Mesendoderm (in vitro differentiated cells): ENCODE results near the gene ARHGAP6.

Experiments
- DNase-seq: peaks from one replicate; pipeline ENCODE4 v3.0.0; 2013
- H2AK5ac ChIP-seq: 2 replicates; pipeline ENCODE4 v1.6.1; 2013; ENCODE audit warnings: low read length, inconsistent platforms
- H2BK120ac ChIP-seq: 2 replicates; pipeline ENCODE4 v1.6.1; 2013; ENCODE audit warnings: low read depth, mild to moderate bottlenecking, low read length, moderate library complexity, mixed read lengths
- H2BK15ac ChIP-seq: replicated peaks from 2 replicates; pipeline ENCODE4 v1.6.1; 2013; ENCODE audit warnings: low read depth, mild to moderate bottlenecking, moderate library complexity
- H2BK5ac ChIP-seq: 2 replicates; pipeline ENCODE4 v1.6.1; 2013; ENCODE audit warnings: low read length, inconsistent platforms
- H3K18ac ChIP-seq: 2 replicates; pipeline ENCODE4 v1.6.1; 2013; ENCODE audit warnings: mild to moderate bottlenecking, low read length, mixed read lengths
- H3K23ac ChIP-seq: one replicate; pipeline ENCODE4 v1.6.1; 2013; ENCODE audit warnings: low read length
- H3K27ac ChIP-seq: 2 replicates; pipeline ENCODE4 v1.5.1; 2013; ENCODE audit warnings: low read depth, mild to moderate bottlenecking, inconsistent platforms, low read length, moderate library complexity
- H3K27me3 ChIP-seq: 2 replicates; pipeline ENCODE4 v1.6.1; 2013; ENCODE audit warnings: low read length, control low read depth, mild to moderate bottlenecking, inconsistent platforms; ENCODE audit not compliant: insufficient read depth, poor library complexity
- H3K36me3 ChIP-seq: 2 replicates; pipeline ENCODE4 v1.6.1; 2013; ENCODE audit warnings: low read length, inconsistent platforms; ENCODE audit not compliant: control insufficient read depth, insufficient read depth
- H3K4ac ChIP-seq: one replicate; pipeline ENCODE4 v1.6.1; 2013; ENCODE audit warnings: low read depth, mild to moderate bottlenecking, low read length, moderate library complexity
- H3K4me1 ChIP-seq: 2 replicates; pipeline ENCODE4 v1.6.1; 2013; ENCODE audit warnings: low read depth, low read length, inconsistent platforms; ENCODE audit not compliant: control insufficient read depth
- H3K4me2 ChIP-seq: 2 replicates; pipeline ENCODE4 v1.6.1; 2013; ENCODE audit warnings: low read length
- H3K4me3 ChIP-seq: 2 replicates; pipeline ENCODE4 v1.5.1; 2013; ENCODE audit warnings: mild to moderate bottlenecking, low read length
- H3K56ac ChIP-seq: one replicate; pipeline ENCODE4 v1.6.1; 2013; ENCODE audit warnings: low read length
- H3K79me1 ChIP-seq: 2 replicates; pipeline ENCODE4 v1.6.1; 2013; ENCODE audit warnings: low read length, inconsistent platforms
- H3K79me2 ChIP-seq: 2 replicates; pipeline ENCODE4 v1.6.1; 2013; ENCODE audit warnings: mild to moderate bottlenecking, low read length; ENCODE audit not compliant: control insufficient read depth, insufficient read depth
- H3K9ac ChIP-seq: 2 replicates; pipeline ENCODE4 v1.6.1; 2013; ENCODE audit warnings: low read length, inconsistent platforms
- H4K5ac ChIP-seq: one replicate; pipeline ENCODE4 v1.6.1; 2013; ENCODE audit warnings: low read length
- H4K8ac ChIP-seq: one replicate; pipeline ENCODE4 v1.6.1; 2013; ENCODE audit warnings: low read depth, mild to moderate bottlenecking, control low read depth, low read length, moderate library complexity
- WGBS: extraction: QIAGEN DNeasy Blood & Tissue Kit; methylation state at CpG from one replicate; pipeline ENCODE4 v1.1.7; 2013; ENCODE audit warnings: low lambda C conversion rate, missing lambda C conversion rate; ENCODE audit not compliant: insufficient coverage; ENCODE audit errors: extremely low coverage; 5-methylcytosine and 5-hydroxymethylcytosine counted together

The ARHGAP6 gene

DNA sequence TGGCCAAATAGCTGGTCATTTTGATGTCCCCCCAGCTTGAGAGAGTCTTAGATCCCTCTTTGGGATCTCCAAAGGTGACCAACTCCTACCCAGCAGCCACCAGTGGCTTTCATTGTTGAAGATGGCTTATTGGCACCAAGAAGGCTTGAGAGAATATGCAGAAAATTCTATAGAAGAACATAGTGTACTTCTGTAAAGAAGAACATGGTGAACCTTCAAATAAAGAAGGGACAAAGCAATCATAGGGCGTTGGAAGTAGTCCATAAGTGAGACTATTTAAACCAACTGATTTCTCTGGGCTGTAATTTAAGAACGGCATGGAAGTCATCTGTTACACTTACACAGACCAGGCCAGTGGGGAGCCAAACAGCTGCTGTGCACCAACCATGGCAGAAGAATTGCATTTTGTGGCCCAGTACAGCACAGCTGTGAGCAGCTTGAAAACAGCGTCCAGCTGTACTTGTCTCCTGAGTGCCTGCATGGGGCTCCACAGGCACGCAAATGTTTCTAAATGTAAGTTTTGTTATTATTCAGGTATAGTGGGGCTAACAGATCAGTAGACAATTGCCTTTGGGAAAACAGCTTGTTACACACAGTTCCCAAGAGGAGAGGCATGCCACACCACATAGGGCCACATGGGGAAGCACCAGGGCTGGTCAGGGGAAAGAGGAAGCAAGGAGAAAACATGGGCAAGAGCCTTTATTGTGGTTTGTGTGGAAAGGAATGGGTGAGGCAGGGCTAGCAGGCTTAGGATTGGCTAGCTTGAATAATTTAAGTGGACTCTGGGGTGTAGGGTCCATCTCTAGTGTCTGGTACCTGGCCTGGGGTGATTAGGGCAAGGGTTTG is 125.0 kb downstream of the ARHGAP6 start:
- H3K4me1 ChIP-seq = no peaks in the 10 kb centered on the region
- DNase-seq = no peak
- H3K79me1 ChIP-seq = no peaks in the 10 kb centered on the region
- H3K4me2 ChIP-seq = no peak overlapping the region
- no peaks in the 10 kb centered on the region for H3K27me3 ChIP-seq
- H3K4me3 ChIP-seq = no peak overlapping the region
- H2BK5ac ChIP-seq = no peak overlapping the region
- H3K9ac ChIP-seq = no peak overlapping the region
- H4K5ac ChIP-seq = no peak overlapping the region
- H3K4ac ChIP-seq = no peak overlapping the region
- no peak overlapping the region for H2BK15ac ChIP-seq
- no peak overlapping the region for H3K56ac ChIP-seq
- no peak overlapping the region for H4K8ac ChIP-seq
- no peak overlapping the region for H2BK120ac ChIP-seq
- H3K18ac ChIP-seq = no peak overlapping the region
- H3K36me3 ChIP-seq = no peaks in the 10 kb centered on the region
- H2AK5ac ChIP-seq = no peak overlapping the region
- WGBS = no CpG with 5 or more reads among the region's 4 CpGs
- no peak overlapping the region for H3K23ac ChIP-seq
- no peaks in the 10 kb centered on the region for H3K79me2 ChIP-seq
- no peak overlapping the region for H3K27ac ChIP-seq

- Histone ChIP-seq H3K9ac (no peak overlapping the region), H3K23ac (no peak overlapping the region), H3K4me2 (no peak overlapping the region), H3K27me3 (no peaks in the 10 kb centered on the region), H3K56ac (no peak overlapping the region), H2BK5ac (no peak overlapping the region), H3K4ac (no peak overlapping the region), H2AK5ac (no peak overlapping the region), H3K18ac (no peak overlapping the region), H3K79me1 (no peaks in the 10 kb centered on the region), H4K8ac (no peak overlapping the region), H4K5ac (no peak overlapping the region), H3K36me3 (no peaks in the 10 kb centered on the region), H3K4me3 (no peak overlapping the region), H3K4me1 (no peaks in the 10 kb centered on the region), H2BK120ac (no peak overlapping the region), H3K27ac (no peak overlapping the region), H3K79me2 (no peaks in the 10 kb centered on the region), H2BK15ac (no peak overlapping the region)
- DNase-seq = no peak
- no CpG with 5 or more reads among the region's 5 CpGs for WGBS
Observed at GRCh38 chrX:11537141-11537540, 128.6 kb downstream of the ARHGAP6 start.

DNA sequence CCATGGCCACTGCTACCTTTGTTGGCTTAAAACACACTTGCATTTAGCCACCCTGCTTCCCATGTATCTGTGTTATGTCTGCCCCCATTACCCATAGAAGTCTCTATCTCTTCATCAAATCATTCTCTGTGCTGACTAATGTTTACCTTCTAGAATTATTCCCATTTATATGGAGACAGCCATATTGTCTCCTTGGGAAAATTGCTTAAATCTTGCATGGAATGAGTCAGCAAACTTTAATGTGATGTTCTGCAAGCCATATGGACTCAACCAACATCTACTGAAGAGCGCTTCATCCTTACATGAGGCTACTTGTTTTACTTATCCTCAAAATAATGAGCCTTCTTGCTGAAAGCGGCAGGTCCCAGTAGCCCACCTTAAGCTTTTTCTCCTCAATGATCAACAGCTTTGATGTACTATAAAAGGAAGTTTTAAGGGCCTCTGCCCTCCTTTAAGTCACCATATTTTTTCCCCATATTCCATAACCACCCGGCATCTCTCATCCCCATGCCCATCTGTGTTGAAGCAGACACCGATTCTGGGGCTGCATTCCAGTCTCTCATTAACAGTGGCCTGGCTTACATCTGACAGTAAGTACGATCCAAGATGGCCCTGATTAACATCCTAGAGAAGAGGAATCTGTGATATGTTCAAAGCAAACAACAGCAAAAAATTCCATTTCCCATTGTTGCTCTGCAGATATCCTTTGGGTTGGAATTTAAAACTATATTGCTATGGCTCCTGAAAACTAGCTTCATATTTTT is 130.4 kb downstream of the ARHGAP6 start:
- Histone ChIP-seq H3K18ac (no peak overlapping the region), H3K79me2 (no peaks in the 10 kb centered on the region), H3K27me3 (no peaks in the 10 kb centered on the region), H3K79me1 (no peaks in the 10 kb centered on the region), H3K56ac (no peak overlapping the region), H2AK5ac (no peak overlapping the region), H3K9ac (no peak overlapping the region), H2BK15ac (no peak overlapping the region), H4K5ac (no peak overlapping the region), H4K8ac (no peak overlapping the region), H3K23ac (no peak overlapping the region), H3K4me2 (no peak overlapping the region), H3K4me1 (no peaks in the 10 kb centered on the region), H3K27ac (no peak overlapping the region), H2BK120ac (no peak overlapping the region), H3K4me3 (no peak overlapping the region), H2BK5ac (no peak overlapping the region), H3K36me3 (no peaks in the 10 kb centered on the region), H3K4ac (no peak overlapping the region)
- DNase-seq = no peak
- WGBS = no CpG with 5 or more reads among the region's 5 CpGs

DNA sequence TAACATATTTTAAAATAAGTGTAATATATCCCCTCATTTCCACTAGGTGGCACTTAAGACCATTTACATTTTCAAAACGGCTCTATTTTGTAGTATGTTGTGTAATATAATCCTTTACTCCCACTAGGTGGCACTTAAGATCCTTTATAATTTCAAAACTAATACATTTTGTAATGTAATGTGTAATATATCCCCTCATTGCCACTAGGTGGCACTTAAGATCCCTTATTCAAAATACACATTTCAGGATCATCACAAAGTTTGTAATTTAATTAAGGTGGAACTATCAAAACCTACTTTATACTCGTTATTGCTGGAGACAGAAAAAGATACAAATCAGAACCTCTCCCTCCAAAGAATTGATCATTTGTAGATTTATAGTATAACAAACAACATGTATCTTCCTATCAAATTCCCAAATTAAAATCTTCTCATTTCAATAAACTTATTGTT is 132.5 kb downstream of the ARHGAP6 start:
- peak; percentile 66 for DNase-seq

GRCh38 chrX:11532291-11533078 is 133.2 kb downstream of the ARHGAP6 start:
- Histone ChIP-seq H3K4me3 (no peak overlapping the region), H3K23ac (no peak overlapping the region), H3K18ac (no peak overlapping the region), H3K27ac (no peak overlapping the region), H3K4ac (no peak overlapping the region), H2BK5ac (no peak overlapping the region), H3K4me2 (no peak overlapping the region), H4K8ac (no peak overlapping the region), H2AK5ac (no peak overlapping the region), H4K5ac (no peak overlapping the region), H3K79me2 (no peaks in the 10 kb centered on the region), H3K36me3 (no peaks in the 10 kb centered on the region), H3K56ac (no peak overlapping the region), H3K4me1 (no peaks in the 10 kb centered on the region), H2BK15ac (no peak overlapping the region), H3K9ac (no peak overlapping the region), H3K79me1 (no peaks in the 10 kb centered on the region), H3K27me3 (no peaks in the 10 kb centered on the region), H2BK120ac (no peak overlapping the region)
- peak; percentile 51 for DNase-seq

More for the DNA sequence above, 132.5 kb downstream of the ARHGAP6 start:
- no peak overlapping the region for H3K27ac ChIP-seq
- H3K79me2 ChIP-seq = no peaks in the 10 kb centered on the region
- no peak overlapping the region for H4K8ac ChIP-seq
- H2BK15ac ChIP-seq = no peak overlapping the region
- H3K36me3 ChIP-seq = no peaks in the 10 kb centered on the region
- H3K4me3 ChIP-seq = no peak overlapping the region
- no peaks in the 10 kb centered on the region for H3K27me3 ChIP-seq
- no peak overlapping the region for H2BK5ac ChIP-seq
- no peak overlapping the region for H3K56ac ChIP-seq
- H3K9ac ChIP-seq = no peak overlapping the region
- no peaks in the 10 kb centered on the region for H3K4me1 ChIP-seq
- no peak overlapping the region for H2AK5ac ChIP-seq
- H2BK120ac ChIP-seq = no peak overlapping the region
- no peak overlapping the region for H3K4me2 ChIP-seq
- no peak overlapping the region for H3K18ac ChIP-seq
- no CpG with 5 or more reads among the region's 2 CpGs for WGBS
- H4K5ac ChIP-seq = no peak overlapping the region
- no peak overlapping the region for H3K23ac ChIP-seq
- no peak overlapping the region for H3K4ac ChIP-seq
- no peaks in the 10 kb centered on the region for H3K79me1 ChIP-seq
